ENCODE data around the gene PAWR. TPM values are rescaled to one million over a fixed set of nuclear protein-coding genes. Genes with fewer than 3 reads are reported as not detected.

Gene PAWR
- total and polyA plus RNA-seq, 4 experiments from 2014 or later: 0.87 to 4.7 (median 2.2) TPM

Other genes starting within 250 kb of the PAWR start
- gene PPP1R12A, start 244.1 kb upstream of the PAWR start, total RNA-seq: 100 to 1,000 TPM; 127 to 129 TPM
- 100 to 1,000 TPM in 1 of 2 donors, 10 to 100 TPM in 1; 73.1 to 130 TPM for gene PPP1R12A, start 244.1 kb upstream of the PAWR start, polyA plus RNA-seq